AG04449 (cell line): ENCODE measurements around the gene NT5E.

Experiments
- CTCF ChIA-PET: fragments of 350-600 bp; formaldehyde crosslinking; extraction: SDS; loops from one replicate; lab custom pipeline; 2021; ENCODE audit warnings: antibody characterized with exemption; lab: Yijun Ruan, JAX
- POLR2A ChIA-PET: fragments of 400-600, 350-600 bp; formaldehyde crosslinking; extraction: SDS; loops from one replicate; lab custom pipeline; 2020; ENCODE audit warnings: antibody characterized with exemption, inconsistent platforms; lab: Yijun Ruan, JAX
- DNase-seq: peaks from one replicate; pipeline ENCODE4 v3.0.0-alpha.2; 2010; ENCODE audit warnings: low read depth, low spot score
- H3K4me3 ChIP-seq: 2 replicates; pipeline ENCODE4 v1.5.1; 2011; ENCODE audit warnings: low read depth, mild to moderate bottlenecking, control low read depth, low read length
- CTCF ChIP-seq: IDR thresholded peaks from one replicate; pipeline ENCODE4 v1.5.1; 2011; ENCODE audit warnings: mild to moderate bottlenecking, moderate library complexity, low read length, control low read depth, inconsistent platforms; ENCODE audit not compliant: insufficient read depth; ENCODE audit errors: missing control alignments

NT5E gene

DNA sequence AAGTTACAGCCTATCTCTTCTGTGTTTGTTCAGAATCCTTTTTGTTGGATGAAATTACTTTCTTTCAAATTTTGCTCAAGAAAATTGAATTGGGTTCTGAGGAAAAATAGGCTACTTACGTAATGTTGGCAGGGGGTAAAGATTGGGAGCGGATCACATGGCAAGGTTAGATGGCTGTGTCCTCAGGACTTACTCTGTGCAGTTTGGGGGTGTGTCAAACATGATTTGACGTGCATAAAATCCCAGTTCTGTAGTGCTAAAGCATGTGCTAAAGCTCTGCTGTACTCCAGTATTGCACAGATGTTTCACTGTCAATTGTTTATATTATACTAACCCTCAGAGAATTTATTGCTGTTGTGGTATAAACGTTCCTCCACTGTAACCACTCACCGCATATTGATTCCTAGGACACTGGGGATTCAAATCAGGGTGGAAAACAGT lies 2.6 kb downstream of the NT5E start:
- TF ChIP-seq CTCF = no peak
- POLR2A ChIA-PET = interaction anchor here (0.7 to 4.8 kb wide), 5 partner anchors 12 to 98 kb away, joined by 3 to 86 read pairs (median 10); no protein-coding TSS in a partner anchor
- H3K4me3 ChIP-seq = peak overlapping the region; percentile 78
- CTCF ChIA-PET = interaction anchor here (1.0 to 7.2 kb wide), 5 partner anchors 23 to 100 kb away, joined by 3 to 75 read pairs (median 10); no protein-coding TSS in a partner anchor
- no peak for DNase-seq

- ChIA-PET CTCF (interaction anchor here (1.9 to 7.2 kb wide), 4 partner anchors 10 to 94 kb away, joined by 6 to 75 read pairs (median 9); no protein-coding TSS in a partner anchor), POLR2A (interaction anchor here (2.2 to 4.8 kb wide), 2 partner anchors 11 to 49 kb away, joined by 10 to 86 read pairs; no protein-coding TSS in a partner anchor)
- DNase-seq = no peak
- peak overlapping the region; percentile 78 for H3K4me3 ChIP-seq
- no peak for TF ChIP-seq CTCF
These were observed 3.2 kb downstream of the NT5E start for GRCh38 chr6:85453052-85453451.

DNA sequence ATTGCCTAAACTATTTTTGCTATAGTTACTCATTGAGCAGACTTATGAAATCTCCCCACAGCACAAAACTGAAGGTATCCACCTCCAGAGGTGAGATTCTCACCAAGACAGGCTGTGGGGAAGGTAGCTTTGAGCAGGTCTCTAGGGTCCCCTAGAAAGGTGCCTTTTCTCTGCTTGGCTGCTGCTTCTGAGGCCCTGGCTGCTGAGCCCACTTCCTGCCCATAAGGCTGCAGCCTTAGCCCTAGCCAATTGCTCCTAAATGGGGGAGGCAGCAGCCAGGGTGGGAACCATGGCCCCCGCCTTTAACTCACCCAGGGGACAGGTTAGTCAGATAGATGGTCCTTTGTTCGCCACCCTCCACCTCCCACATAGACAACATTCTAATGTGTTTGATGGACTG lies 3.6 kb downstream of the NT5E start:
- no peak for TF ChIP-seq CTCF
- POLR2A ChIA-PET = interaction anchor here (2.2 kb wide), 1 partner anchor 11 kb away, joined by 10 read pairs; no protein-coding TSS in a partner anchor
- no peak for DNase-seq
- peak overlapping the region; percentile 7; the same call in 1 of the 2 replicates for H3K4me3 ChIP-seq
- CTCF ChIA-PET = interaction anchor here (1.9 to 7.2 kb wide), 2 partner anchors 10 to 28 kb away, joined by 6 to 75 read pairs; no protein-coding TSS in a partner anchor

DNA sequence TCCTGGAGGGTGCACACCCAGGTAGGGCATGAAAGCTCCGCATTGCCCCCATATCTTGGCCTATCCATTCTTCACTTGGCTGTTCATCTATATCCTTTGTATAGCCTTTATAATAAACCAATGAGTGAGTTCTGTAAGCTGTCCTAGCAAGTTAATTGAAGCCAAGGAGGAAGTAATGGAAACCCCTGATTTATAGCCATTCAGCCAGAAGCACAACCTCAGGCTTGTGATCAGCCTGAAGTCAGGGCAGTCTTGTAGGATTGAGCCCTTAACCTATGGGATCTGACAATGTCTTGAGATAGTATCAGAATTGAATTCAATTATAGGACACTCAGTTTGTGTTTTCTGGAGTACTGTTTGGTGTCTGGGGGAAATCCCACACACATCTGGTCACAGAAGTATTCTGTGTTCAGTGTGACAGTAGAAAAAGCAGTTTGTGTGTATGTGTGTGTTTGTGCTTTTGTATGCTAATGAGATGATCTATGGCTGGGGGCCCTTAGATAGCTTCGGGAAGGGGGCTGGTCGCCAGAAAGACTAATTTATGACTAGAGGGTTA lies 5.7 kb downstream of the NT5E start:
- no peak overlapping the region for H3K4me3 ChIP-seq
- ChIA-PET POLR2A (interaction anchor here (1.3 kb wide), 1 partner anchor 95 kb away, joined by 3 read pairs; no protein-coding TSS in a partner anchor), CTCF (interaction anchor here (1.4 to 2.4 kb wide), 4 partner anchors 24 to 103 kb away, joined by 4 to 12 read pairs (median 8); no protein-coding TSS in a partner anchor)
- DNase-seq = no peak
- no peak for TF ChIP-seq CTCF

DNA sequence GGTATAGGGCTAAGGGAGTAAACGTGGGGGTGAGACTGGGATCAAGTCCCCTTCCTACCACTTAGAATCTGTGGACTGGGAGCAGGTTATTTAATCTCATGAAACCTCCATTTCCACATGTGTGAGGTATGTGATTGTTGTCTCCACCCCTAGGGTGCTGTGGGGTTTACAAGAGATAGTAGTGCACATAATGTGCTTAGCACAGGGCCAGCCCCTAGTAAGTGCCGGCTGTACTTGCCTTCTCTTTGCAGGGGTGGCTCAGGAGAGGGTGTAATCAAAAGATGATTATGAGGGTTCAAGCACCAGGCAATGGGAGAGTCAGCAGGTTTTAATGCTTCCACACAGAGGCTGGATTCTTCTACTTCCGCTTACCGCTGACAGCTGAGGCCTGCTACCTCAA lies 6.9 kb downstream of the NT5E start:
- DNase-seq = no peak
- no peak overlapping the region for H3K4me3 ChIP-seq
- ChIA-PET POLR2A (no interaction called here), CTCF (interaction anchor here (1.5 to 4.0 kb wide), 3 partner anchors 11 to 104 kb away, joined by 3 to 15 read pairs (median 10); no protein-coding TSS in a partner anchor)
- TF ChIP-seq CTCF = no peak

GRCh38 chr6:85458184-85458583 lies 8.3 kb downstream of the NT5E start:
- ChIA-PET CTCF (interaction anchor here (1.0 to 4.0 kb wide), 5 partner anchors 9 to 106 kb away, joined by 3 to 19 read pairs (median 10); partner anchors contain the start of gene NT5E), POLR2A (interaction anchor here (1.0 to 2.8 kb wide), 3 partner anchors 8 to 103 kb away, joined by 3 to 30 read pairs (median 6); partner anchors contain the start of gene NT5E)
- H3K4me3 ChIP-seq = no peak overlapping the region
- no peak for TF ChIP-seq CTCF
- DNase-seq = no peak
